Right lobe of liver (tissue), 6 donors: Measurements from ENCODE around the gene SH2D3C. TPM values are rescaled to one million over a fixed set of nuclear protein-coding genes. Genes with fewer than 3 reads are reported as not detected.

ENCODE experiments used
- ATAC-seq, 4 donors: fragments of 200-7000 bp; cut with Tn5 transposase; one replicate each; pipeline ENCODE4 v1.9.1; 2020; ENCODE audit warnings: mild to moderate bottlenecking in 4 of 4, moderate library complexity in 4 of 4
- DNase-seq, 3 donors: peaks; one replicate each; pipeline ENCODE4 v3.0.0-alpha.2; 2020
- H3K27ac ChIP-seq, 3 donors: fragments of 200-600 bp; one replicate each; pipeline ENCODE4 v1.8.0; 2022
- H3K27me3 ChIP-seq, 2 donors: fragments of 200-600 bp; one replicate each; pipeline ENCODE4 v1.8.0; 2022
- H3K36me3 ChIP-seq, 4 donors: fragments of 200-600 bp; sonication (generic) in 1 of 4; one replicate each; pipeline versions ENCODE4 v1.5.1 to v1.8.0; 2017 to 2022; ENCODE audit warnings: control low read depth in 1 of 4
- H3K4me1 ChIP-seq, 4 donors: fragments of 200-600 bp; sonication (generic) in 1 of 4; one replicate each; pipeline versions ENCODE4 v1.5.1 to v1.8.0; 2017 to 2022; ENCODE audit warnings: control low read depth in 1 of 4
- H3K4me3 ChIP-seq, 3 donors: fragments of 200-600 bp; one replicate each; pipeline ENCODE4 v1.8.0; 2022
- H3K9me3 ChIP-seq, 4 donors: fragments of 200-600 bp; sonication (generic) in 1 of 4; one replicate each; pipeline versions ENCODE4 v1.5.1 to v1.8.0; 2017 to 2022; ENCODE audit warnings: control low read depth in 1 of 4
- POLR2A ChIP-seq: fragments of 450-650 bp; IDR thresholded peaks from one replicate; pipeline ENCODE4 v1.6.1; 2017; ENCODE audit warnings: antibody characterized with exemption, mild to moderate bottlenecking
- WGBS: methylation state at CpG from one replicate; pipeline ENCODE4 v1.1.6; 2018; ENCODE audit warnings: low coverage, low lambda C conversion rate; ENCODE audit not compliant: insufficient coverage; ENCODE audit errors: missing lambda C conversion rate; 5-methylcytosine and 5-hydroxymethylcytosine counted together
- intact Hi-C, 2 donors: fragments of 100-400 bp; cut with DNase I; formaldehyde crosslinking; loops; one replicate each; pipeline versions ENCODE4 v1.11.2 to v1.14.1; 2022
- total RNA-seq, 6 experiments: library from RNA; depleted of rRNA in 2 of 6; stranded (reverse); fragments of >200 nt in 2 of 6; fragmentation: NEBNext Ultra II Directional in 3 of 6; extraction: Animal tissue kit (Norgen Biotek cat#: 25700) in 3 of 6; gene quantifications; one replicate each; pipeline versions ENCODE4 v1.1.0 to v1.2.4, GENCODE V29; 2016 to 2023
- TF ChIP-seq, protein P1 (sequence below), 4 donors: fragments of 200-600 bp in 3 of 4; fragments of 450-650 bp in 1 of 4; IDR thresholded peaks; one replicate each; pipeline versions ENCODE4 v1.5.1 to v1.8.0; 2016 to 2022; ENCODE audit warnings: antibody characterized with exemption in 4 of 4, mild to moderate bottlenecking in 2 of 4
- donor health status: DM: no; HTN: yes; CAD: no.
- donor health status: DM: no; HTN: no; CAD: no.
- donor health status: DM: no; HTN: no; CAD: no.
- donor health status: DM: no; HTN: yes; CAD: no.
- donor health status: DM: no; HTN: yes; CAD: no.

Gene SH2D3C
- total RNA-seq, 6 experiments from 2014 or later = 1.7 to 5.6 (median 2.7) TPM

DNA sequence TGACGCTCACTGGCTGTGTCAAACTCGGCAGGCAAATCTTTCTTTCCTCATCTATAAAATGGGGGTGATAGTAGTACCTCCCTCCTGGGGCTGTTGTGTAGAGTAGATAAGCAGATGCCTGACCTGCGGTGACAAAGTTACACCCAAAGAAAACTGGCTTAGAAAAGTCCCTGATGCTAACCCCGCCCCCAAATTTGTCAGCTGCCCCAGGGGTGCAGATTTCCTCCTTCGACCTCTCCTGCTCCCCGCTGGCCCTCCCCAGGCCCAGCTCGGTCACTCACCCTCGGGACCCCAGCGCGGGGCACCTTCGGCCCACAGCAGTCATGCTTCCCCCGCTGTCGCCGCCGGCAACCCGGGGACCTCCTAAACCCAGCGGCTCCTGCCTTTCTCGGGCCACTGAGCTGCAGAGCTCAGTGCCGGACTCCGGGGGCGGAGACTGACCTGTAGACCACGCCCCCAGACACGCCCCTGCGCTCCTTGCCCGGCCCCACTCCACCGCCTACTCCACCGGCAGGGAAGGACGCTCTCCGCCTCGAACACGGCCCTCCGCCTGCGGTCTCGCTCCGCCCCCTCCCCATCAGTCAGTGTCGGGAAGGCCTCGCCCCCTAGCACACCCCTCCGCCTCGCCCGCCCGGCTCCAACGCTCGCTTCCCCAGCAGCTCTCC is 7.4 kb downstream of the SH2D3C start:
- DNase-seq (peak; percentile 99 to 100 (median 100)), ATAC-seq (peak; percentile 97 to 99 (median 99))
- intact Hi-C loops = no loop called here
- Histone ChIP-seq H3K36me3 (no peaks in the 10 kb centered on the region), H3K4me1 (peaks cover 0 to 6% (median 3%) of the 10 kb centered on the region in 4 donors), H3K27ac (peak overlapping the region; percentile 3 to 31 (median 11)), H3K27me3 (no peaks in the 10 kb centered on the region), H3K4me3 (peak overlapping the region; percentile 46 to 56 (median 50)), H3K9me3 (no peaks in the 10 kb centered on the region)
- 0% methylated on average over 12 of the region's 43 CpGs for WGBS
- TF ChIP-seq, protein P1, sequence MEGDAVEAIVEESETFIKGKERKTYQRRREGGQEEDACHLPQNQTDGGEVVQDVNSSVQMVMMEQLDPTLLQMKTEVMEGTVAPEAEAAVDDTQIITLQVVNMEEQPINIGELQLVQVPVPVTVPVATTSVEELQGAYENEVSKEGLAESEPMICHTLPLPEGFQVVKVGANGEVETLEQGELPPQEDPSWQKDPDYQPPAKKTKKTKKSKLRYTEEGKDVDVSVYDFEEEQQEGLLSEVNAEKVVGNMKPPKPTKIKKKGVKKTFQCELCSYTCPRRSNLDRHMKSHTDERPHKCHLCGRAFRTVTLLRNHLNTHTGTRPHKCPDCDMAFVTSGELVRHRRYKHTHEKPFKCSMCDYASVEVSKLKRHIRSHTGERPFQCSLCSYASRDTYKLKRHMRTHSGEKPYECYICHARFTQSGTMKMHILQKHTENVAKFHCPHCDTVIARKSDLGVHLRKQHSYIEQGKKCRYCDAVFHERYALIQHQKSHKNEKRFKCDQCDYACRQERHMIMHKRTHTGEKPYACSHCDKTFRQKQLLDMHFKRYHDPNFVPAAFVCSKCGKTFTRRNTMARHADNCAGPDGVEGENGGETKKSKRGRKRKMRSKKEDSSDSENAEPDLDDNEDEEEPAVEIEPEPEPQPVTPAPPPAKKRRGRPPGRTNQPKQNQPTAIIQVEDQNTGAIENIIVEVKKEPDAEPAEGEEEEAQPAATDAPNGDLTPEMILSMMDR (IDR thresholded peaks at IDR 0.05) = no peak
- TF ChIP-seq POLR2A = peak; percentile 59

- DNase-seq (peak in 1 of 3 donors; percentile 57), ATAC-seq (no peak)
- Histone ChIP-seq H3K4me3 (peak overlapping the region; percentile 46 to 56 (median 50)), H3K9me3 (no peaks in the 10 kb centered on the region), H3K36me3 (no peaks in the 10 kb centered on the region), H3K27ac (peak overlapping the region; percentile 3 to 31 (median 11)), H3K27me3 (no peaks in the 10 kb centered on the region), H3K4me1 (peaks cover 0 to 6% (median 3%) of the 10 kb centered on the region in 4 donors)
- TF ChIP-seq, protein P1 (IDR thresholded peaks at IDR 0.05) = no peak
- no peak for TF ChIP-seq POLR2A
- intact Hi-C loops = no loop called here
- 20% methylated on average over 1 of the region's 3 CpGs for WGBS
These were observed 7.9 kb downstream of the SH2D3C start for GRCh38 chr9:127770583-127770904.

DNA sequence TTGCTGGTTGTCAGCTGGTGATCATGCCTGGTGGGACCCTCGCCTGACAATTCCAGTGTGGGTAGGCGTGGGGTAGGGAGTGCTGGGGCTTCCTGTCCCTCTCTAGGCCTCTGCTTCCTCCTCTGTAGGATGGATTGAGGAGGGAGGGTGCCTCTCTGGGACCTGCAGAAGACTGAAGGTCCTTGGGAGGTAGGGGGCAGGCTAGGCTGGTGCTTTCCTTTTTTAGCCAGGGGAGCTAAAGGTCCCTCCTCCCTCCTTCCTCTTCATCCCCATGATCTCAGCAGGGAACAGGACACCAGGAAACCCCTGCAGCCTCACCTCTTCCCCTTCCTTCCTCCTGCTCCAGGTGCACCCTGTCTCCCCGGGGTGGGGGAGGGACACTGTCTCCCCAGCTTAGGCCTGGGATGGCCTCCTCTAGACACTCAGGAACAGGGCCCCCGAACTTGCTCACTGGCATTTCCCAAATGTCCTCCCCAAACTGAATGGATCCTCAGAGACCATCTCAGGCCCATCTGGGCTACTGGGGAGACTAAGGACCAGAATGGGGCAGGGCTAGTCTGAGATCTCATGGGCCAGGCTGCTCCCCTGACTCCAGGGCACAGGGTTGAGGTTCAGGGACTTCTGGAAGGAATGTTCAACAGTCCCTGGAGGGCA is 8.4 kb downstream of the SH2D3C start:
- intact Hi-C loops = no loop called here
- Histone ChIP-seq H3K9me3 (no peaks in the 10 kb centered on the region), H3K4me3 (peak overlapping the region; percentile 46 to 56 (median 50)), H3K4me1 (peaks cover 0 to 6% (median 3%) of the 10 kb centered on the region in 4 donors), H3K27ac (peak overlapping the region; percentile 3 to 31 (median 11)), H3K27me3 (no peaks in the 10 kb centered on the region), H3K36me3 (no peaks in the 10 kb centered on the region)
- no peak for TF ChIP-seq POLR2A
- TF ChIP-seq, protein P1 (IDR thresholded peaks at IDR 0.05) = no peak
- DNase-seq (no peak), ATAC-seq (no peak)
- WGBS = 33% methylated on average over 1 of the region's 4 CpGs

GRCh38 chr9:127769101-127769500 is 9.4 kb downstream of the SH2D3C start:
- no peaks in the 10 kb centered on the region for H3K36me3 ChIP-seq
- H3K27me3 ChIP-seq = no peaks in the 10 kb centered on the region
- ATAC-seq (no peak), DNase-seq (no peak)
- 73% methylated on average over 4 of the region's 5 CpGs for WGBS
- intact Hi-C loops = no loop called here
- H3K4me3 ChIP-seq = no peak overlapping the region
- no peaks in the 10 kb centered on the region for H3K9me3 ChIP-seq
- H3K27ac ChIP-seq = peak overlapping the region in 1 of 3 donors; percentile 74
- TF ChIP-seq, protein P1 (IDR thresholded peaks at IDR 0.05) = no peak
- no peak for TF ChIP-seq POLR2A
- H3K4me1 ChIP-seq = peaks cover 0 to 6% (median 3%) of the 10 kb centered on the region in 4 donors
